Measurements from ENCODE around the gene ATOH8. TPM values are rescaled to one million over a fixed set of nuclear protein-coding genes. Genes with fewer than 3 reads are reported as not detected.

Gene ATOH8
- total and polyA plus RNA-seq, 2 donors (not counting 3 experiments of a cell fraction or from before 2014, with no cell fraction given): 10.3 to 12.8 TPM

DNA sequence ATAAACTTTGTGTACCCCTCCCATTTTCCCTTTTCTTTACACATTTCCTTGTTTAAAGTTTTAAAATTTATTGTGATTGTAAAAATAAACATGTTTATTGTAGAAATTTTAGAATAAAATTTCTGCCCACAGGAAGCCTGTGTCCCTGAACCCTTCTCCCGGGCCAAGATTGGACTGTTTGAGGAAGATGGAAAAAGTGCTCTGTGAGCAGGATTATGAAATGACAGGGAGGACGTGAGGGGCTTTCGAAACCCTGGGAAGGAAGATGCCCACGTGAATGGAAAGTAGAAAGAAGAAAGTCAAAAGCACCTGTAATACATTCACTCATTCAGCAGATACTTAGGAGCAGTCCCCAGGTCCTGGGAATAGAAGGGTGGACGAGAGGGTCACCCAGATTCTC, 25.4 kb upstream of the ATOH8 start:
- CTCF ChIA-PET: interaction anchor here (0.7 to 2.5 kb wide), 51 partner anchors 8 to 351 kb away, joined by 3 to 193 read pairs (median 5); partner anchors contain the start of gene ATOH8
- Histone ChIP-seq H3K36me3 (ENCODE audit: control insufficient read depth in 2 of 2, extremely low read depth in 1 of 2, insufficient read depth in 2 of 2, low read length in 2 of 2) (no peaks in the 10 kb centered on the region), H3K27me3 (ENCODE audit: control insufficient read depth in 2 of 2, insufficient read depth in 2 of 2, low read length in 2 of 2) (peaks cover 0 to 5% of the 10 kb centered on the region in 2 experiments), H3K9me3 (replicated peaks; ENCODE audit: control insufficient read depth, insufficient read depth, low read length) (no peaks in the 10 kb centered on the region), H3K27ac (ENCODE audit: insufficient read depth, low read depth, low read length) (no peak overlapping the region), H3K9ac (replicated peaks; ENCODE audit: extremely low read depth, insufficient read depth, low read length) (no peak overlapping the region), H3K79me2 (ENCODE audit: control insufficient read depth, insufficient read depth, low read length) (no peaks in the 10 kb centered on the region), H3K9me1 (replicated peaks; ENCODE audit: control insufficient read depth, extremely low read depth, insufficient read depth, low read length) (no peaks in the 10 kb centered on the region), H3K4me2 (ENCODE audit: insufficient read depth, low read length) (no peak overlapping the region), H2AFZ (ENCODE audit: low read depth, low read length) (no peak overlapping the region), H3K4me3 (replicated peaks in 1 of 3; ENCODE audit: insufficient read depth in 1 of 3, low read depth in 1 of 3, low read length in 3 of 3) (no peak overlapping the region), H4K20me1 (replicated peaks; ENCODE audit: control insufficient read depth, extremely low read depth, insufficient read depth, low read length) (no peaks in the 10 kb centered on the region), H3K4me1 (ENCODE audit: control insufficient read depth, extremely low read depth, insufficient read depth, low read length) (no peaks in the 10 kb centered on the region)
- no peak for FAIRE-seq
- BruUV-seq (replicated peaks): no TSS peak
- no peak for DNase-seq (ENCODE audit: low read depth, low spot score)
- POLR2A ChIA-PET: no interaction called here
- intact Hi-C loops (cut with micrococcal nuclease) (loop anchor here (2.0 to 5.0 kb wide), 3 partner anchors 81 to 350 kb away; partner anchors contain the start of gene ST3GAL5), dilution Hi-C loops (cut with MboI; ENCODE audit: extremely low pct_ligation_motif_present, low sequenced_read_pairs) (no loop called here)
- TF ChIP-seq MYC (IDR thresholded peaks at IDR 0.05; ENCODE audit: low read depth, low read length) (no peak), FOS (IDR thresholded peaks at IDR 0.05; ENCODE audit: borderline replicate concordance, insufficient read depth, low read length) (no peak), EZH2 (IDR thresholded peaks at IDR 0.05; ENCODE audit: borderline replicate concordance, low read depth, low read length, severe bottlenecking) (no peak), GATA2 (IDR thresholded peaks at IDR 0.05; ENCODE audit: insufficient read depth, insufficient read length, low read depth, low read length) (no peak), POLR2A (IDR thresholded peaks at IDR 0.05; ENCODE audit: low read depth, low read length) (no peak), JUN (IDR thresholded peaks at IDR 0.05; ENCODE audit: borderline replicate concordance, insufficient read depth, insufficient read length, low read depth) (no peak), POLR2AphosphoS5 (IDR thresholded peaks at IDR 0.05; ENCODE audit: insufficient read depth, low read depth, low read length) (no peak)
- TF ChIP-seq, protein P1, sequence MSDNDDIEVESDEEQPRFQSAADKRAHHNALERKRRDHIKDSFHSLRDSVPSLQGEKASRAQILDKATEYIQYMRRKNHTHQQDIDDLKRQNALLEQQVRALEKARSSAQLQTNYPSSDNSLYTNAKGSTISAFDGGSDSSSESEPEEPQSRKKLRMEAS (IDR thresholded peaks at IDR 0.05; ENCODE audit: insufficient read depth, insufficient read length): no peak
- TF ChIP-seq, protein P2, sequence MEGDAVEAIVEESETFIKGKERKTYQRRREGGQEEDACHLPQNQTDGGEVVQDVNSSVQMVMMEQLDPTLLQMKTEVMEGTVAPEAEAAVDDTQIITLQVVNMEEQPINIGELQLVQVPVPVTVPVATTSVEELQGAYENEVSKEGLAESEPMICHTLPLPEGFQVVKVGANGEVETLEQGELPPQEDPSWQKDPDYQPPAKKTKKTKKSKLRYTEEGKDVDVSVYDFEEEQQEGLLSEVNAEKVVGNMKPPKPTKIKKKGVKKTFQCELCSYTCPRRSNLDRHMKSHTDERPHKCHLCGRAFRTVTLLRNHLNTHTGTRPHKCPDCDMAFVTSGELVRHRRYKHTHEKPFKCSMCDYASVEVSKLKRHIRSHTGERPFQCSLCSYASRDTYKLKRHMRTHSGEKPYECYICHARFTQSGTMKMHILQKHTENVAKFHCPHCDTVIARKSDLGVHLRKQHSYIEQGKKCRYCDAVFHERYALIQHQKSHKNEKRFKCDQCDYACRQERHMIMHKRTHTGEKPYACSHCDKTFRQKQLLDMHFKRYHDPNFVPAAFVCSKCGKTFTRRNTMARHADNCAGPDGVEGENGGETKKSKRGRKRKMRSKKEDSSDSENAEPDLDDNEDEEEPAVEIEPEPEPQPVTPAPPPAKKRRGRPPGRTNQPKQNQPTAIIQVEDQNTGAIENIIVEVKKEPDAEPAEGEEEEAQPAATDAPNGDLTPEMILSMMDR (IDR thresholded peaks at IDR 0.05; ENCODE audit: extremely low read depth in 1 of 2, insufficient read depth in 1 of 2, low read depth in 1 of 2, low read length in 2 of 2): no peak

Measured in endothelial cell of umbilical vein (primary cell).